Right renal pelvis (tissue), 4 donors: Measurements from ENCODE around the gene NF1. TPM values are rescaled to one million over a fixed set of nuclear protein-coding genes. Genes with fewer than 3 reads are reported as not detected.
"Not testable (repeated sequence)": the region's sequence is repeated elsewhere in the genome, so short reads cannot be mapped to it uniquely, and the experiment has no call there.

Experiments
- DNase-seq, 4 donors: peaks; one replicate each; pipeline ENCODE4 v3.0.0-alpha.2; 2013; ENCODE audit warnings: low read depth in 4 of 4, low spot score in 3 of 4, missing footprints in 1 of 4
- polyA plus RNA-seq, 4 donors: library from polyadenylated mRNA; unstranded; fragments of 120-200 nt; gene quantifications; one replicate each; pipeline ENCODE4 v1.2.1, GENCODE V29; 2013; ENCODE audit not compliant: insufficient read length in 4 of 4

NF1 gene
- polyA plus RNA-seq, 4 donors = 36.6 to 42.1 (median 39.1) TPM

- DNase-seq = no peak
These were observed 155.5 kb downstream of the NF1 start for GRCh38 chr17:31250229-31250628.

GRCh38 chr17:31251105-31251969, 156.6 kb downstream of the NF1 start:
- DNase-seq = no peak

GRCh38 chr17:31251970-31252328, 157.2 kb downstream of the NF1 start:
- no peak for DNase-seq

- DNase-seq = no peak
These were observed 158.0 kb downstream of the NF1 start for GRCh38 chr17:31252741-31253140.

GRCh38 chr17:31254654-31255053, 159.9 kb downstream of the NF1 start:
- DNase-seq = no peak

- no peak for DNase-seq
These were observed 162.2 kb downstream of the NF1 start for GRCh38 chr17:31256936-31257335.

- DNase-seq = no peak
These were observed 165.4 kb downstream of the NF1 start for GRCh38 chr17:31260151-31260550.

GRCh38 chr17:31261601-31262000, 166.8 kb downstream of the NF1 start:
- DNase-seq = no peak

GRCh38 chr17:31262923-31263322, 168.1 kb downstream of the NF1 start:
- DNase-seq = not testable (repeated sequence)

- DNase-seq = no peak
These were observed 171.3 kb downstream of the NF1 start for GRCh38 chr17:31266042-31266441.

- DNase-seq = no peak
These were observed 174.3 kb downstream of the NF1 start for GRCh38 chr17:31269036-31269577.

- DNase-seq = no peak
These were observed 174.8 kb downstream of the NF1 start for GRCh38 chr17:31269578-31269983.

- no peak for DNase-seq
These were observed 177.5 kb downstream of the NF1 start for GRCh38 chr17:31272236-31272635.

GRCh38 chr17:31272803-31273202, 178.0 kb downstream of the NF1 start:
- no peak for DNase-seq

- DNase-seq = no peak
These were observed 178.7 kb downstream of the NF1 start for GRCh38 chr17:31273516-31273915.

- DNase-seq = no peak
These were observed 179.5 kb downstream of the NF1 start for GRCh38 chr17:31274252-31274651.

GRCh38 chr17:31275116-31275515, 180.3 kb downstream of the NF1 start:
- DNase-seq = no peak

- DNase-seq = no peak
These were observed 184.6 kb downstream of the NF1 start for GRCh38 chr17:31279401-31279800.

- DNase-seq = no peak
These were observed 186.3 kb downstream of the NF1 start for GRCh38 chr17:31281061-31281460.

GRCh38 chr17:31283841-31284240, 189.1 kb downstream of the NF1 start:
- no peak for DNase-seq

- no peak for DNase-seq
These were observed 191.8 kb downstream of the NF1 start for GRCh38 chr17:31286587-31286986.

- DNase-seq = not testable (repeated sequence)
These were observed 193.2 kb downstream of the NF1 start for GRCh38 chr17:31287932-31288331.
